Jurkat, Clone E6-1 (cell line): ENCODE results near the gene OR51B6. TPM values are rescaled to one million over a fixed set of nuclear protein-coding genes. Genes with fewer than 3 reads are reported as not detected.
"Not testable (repeated sequence)": the region's sequence is repeated elsewhere in the genome, so short reads cannot be mapped to it uniquely, and the experiment has no call there.

ENCODE experiments used
- DNase-seq: peaks from one replicate; pipeline ENCODE4 v3.0.0-alpha.2; 2011; ENCODE audit warnings: low read depth, low spot score
- H3K4me3 ChIP-seq: 2 replicates; pipeline ENCODE4 v1.5.1; 2011; ENCODE audit warnings: mild to moderate bottlenecking, low read length, control low read depth, moderate library complexity
- polyA plus RNA-seq: library from polyadenylated mRNA; unstranded; fragments of >200 nt; gene quantifications from one replicate; pipeline ENCODE4 v1.2.1, GENCODE V29; 2012; ENCODE audit warnings: missing spikeins; ENCODE audit not compliant: insufficient read length, insufficient read depth

The OR51B6 gene, protein sequence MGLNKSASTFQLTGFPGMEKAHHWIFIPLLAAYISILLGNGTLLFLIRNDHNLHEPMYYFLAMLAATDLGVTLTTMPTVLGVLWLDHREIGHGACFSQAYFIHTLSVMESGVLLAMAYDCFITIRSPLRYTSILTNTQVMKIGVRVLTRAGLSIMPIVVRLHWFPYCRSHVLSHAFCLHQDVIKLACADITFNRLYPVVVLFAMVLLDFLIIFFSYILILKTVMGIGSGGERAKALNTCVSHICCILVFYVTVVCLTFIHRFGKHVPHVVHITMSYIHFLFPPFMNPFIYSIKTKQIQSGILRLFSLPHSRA
- polyA plus RNA-seq = not detected

DNA sequence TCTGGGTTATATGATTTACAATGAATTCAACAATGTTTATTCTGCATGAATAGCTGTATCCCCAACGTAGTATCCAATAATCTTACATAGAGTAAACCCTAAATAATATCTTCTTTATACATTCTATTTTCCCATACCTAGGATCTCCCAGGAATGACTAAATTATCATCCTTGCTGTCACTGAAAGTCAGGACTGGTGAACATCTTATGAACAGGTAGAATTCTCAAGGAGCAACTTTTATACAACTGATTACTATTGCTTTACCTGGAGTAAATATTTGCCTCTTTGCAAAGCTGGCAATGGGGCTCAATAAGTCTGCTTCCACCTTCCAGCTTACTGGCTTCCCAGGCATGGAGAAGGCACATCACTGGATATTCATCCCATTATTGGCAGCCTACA lies at the start of gene OR51B6:
OR51B6 (plus strand) TSS at position 301 of the 400 bp plus-strand sequence; CDS start at position 301, 0 bp downstream.
- no peak within 1 kb of the TSS for H3K4me3 ChIP-seq
- no peak for DNase-seq

DNA sequence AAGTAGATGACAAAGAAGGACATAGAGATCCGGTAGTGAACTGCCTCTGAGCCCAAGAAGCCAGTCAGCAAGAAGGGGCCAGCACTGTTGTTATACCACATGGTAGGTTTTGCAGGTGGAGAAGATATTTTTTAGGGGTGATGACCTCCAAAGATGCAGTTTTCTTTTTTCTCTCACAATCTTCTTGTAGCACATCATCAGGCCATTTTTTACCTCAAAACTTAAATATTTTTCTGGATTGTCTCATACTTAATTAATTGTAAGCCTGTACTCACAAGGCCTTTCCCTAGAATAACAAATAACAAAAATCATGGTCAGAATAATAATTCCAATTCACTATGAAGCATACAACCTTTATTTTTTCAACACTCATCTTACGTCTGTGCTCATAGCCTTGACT lies 49.5 kb upstream of the OR51B6 start, which contains the start of gene OR51B4:
OR51B4 (minus strand) TSS at position 101 of the 400 bp plus-strand sequence; CDS start at position 101, 0 bp downstream.
- no peak within 1 kb of the TSS for H3K4me3 ChIP-seq
- no peak for DNase-seq

DNA sequence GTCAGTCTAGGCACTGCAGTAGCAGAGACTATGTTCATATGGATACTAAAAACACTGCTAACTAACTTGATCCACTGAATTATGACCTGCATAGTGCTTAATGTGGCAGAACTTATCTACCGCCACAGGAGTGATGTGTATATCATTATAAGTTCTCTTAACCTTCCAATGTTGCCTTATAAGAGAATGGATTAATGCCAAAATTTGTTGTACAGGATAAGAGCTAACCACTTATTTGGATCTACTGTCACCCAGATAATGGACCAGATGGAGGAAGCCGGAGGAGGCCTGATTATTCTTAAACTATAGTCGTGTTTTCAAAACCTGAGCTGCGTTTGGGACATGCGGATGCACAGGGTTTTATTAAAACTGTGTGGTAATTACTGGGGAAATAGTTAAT lies 47.7 kb upstream of the OR51B6 start:
- no peak for DNase-seq
- no peak overlapping the region for H3K4me3 ChIP-seq

DNA sequence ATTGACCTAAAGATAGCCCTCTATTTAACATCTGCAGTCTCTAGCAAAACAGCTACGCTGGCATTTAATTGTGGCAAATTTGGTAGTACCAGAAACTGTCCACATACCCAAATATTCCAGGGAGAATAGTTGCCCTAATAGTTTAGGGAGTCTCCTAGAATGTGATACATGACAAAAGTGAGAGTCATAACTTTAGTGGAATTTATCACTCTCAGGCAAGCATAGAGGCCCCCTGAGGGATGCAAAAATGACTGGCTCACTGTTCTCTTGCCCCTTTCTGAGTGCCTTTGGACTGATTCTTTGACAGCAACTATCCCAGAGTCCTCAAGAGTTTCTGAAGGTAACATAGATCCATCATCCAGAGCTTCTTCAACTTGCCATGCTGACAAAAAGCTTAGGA lies 47.3 kb upstream of the OR51B6 start:
- DNase-seq = no peak
- no peak overlapping the region for H3K4me3 ChIP-seq

DNA sequence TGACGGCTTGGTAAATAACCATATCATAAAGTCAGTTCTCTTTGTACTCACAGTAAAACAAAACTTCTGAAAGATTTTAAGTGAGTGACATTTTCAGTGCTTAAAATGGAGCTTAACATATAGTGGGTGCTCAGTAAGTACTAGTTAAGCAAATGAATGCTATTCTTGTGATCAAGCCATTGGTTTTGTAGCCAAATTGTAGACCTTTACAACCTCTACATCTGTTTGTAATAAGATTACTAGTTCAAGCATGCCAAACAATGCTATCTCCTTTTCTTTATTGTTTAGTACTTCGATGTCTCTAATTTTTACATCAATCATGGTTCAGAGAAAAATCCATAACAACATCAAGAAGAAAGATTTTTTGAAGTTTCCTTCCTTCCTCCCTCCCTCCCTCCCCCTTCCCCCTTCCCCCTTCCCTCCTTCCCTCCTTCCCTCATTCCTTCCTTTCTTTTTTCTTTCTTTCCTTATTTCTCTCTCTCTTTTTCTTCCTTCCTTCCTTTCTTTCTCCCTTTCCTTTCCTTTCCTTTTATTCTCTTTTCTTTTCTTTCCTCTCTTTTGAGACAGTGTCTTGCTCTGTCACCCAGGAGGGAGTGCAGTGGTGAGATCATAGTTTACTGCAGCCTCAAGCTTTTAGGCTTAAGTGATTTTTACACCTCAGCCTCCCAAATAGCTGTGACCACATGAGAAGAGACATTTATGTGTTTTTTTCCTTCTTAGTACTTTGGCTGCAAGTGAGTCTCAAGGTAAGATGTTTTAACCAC lies 43.9 kb upstream of the OR51B6 start:
- H3K4me3 ChIP-seq = no peak overlapping the region
- DNase-seq = no peak

DNA sequence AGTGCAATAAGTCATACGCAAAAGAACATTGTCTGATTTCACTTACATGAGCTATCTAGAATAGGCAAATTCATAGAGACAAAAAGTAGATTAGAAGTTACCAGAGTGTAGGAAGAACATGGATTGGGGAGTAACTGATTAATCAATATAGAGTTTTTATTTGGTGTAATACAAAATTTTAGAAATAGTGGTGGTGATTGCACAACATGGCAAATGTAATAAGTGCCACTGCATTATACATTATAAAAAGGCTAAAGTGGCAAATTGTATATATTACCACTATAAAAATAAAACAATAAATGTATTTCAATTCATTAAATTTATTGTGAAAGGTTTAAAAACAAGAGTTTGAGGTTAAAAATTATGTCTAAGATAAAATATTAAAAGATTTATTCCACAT lies 40.9 kb upstream of the OR51B6 start:
- H3K4me3 ChIP-seq = no peak overlapping the region
- DNase-seq = no peak

DNA sequence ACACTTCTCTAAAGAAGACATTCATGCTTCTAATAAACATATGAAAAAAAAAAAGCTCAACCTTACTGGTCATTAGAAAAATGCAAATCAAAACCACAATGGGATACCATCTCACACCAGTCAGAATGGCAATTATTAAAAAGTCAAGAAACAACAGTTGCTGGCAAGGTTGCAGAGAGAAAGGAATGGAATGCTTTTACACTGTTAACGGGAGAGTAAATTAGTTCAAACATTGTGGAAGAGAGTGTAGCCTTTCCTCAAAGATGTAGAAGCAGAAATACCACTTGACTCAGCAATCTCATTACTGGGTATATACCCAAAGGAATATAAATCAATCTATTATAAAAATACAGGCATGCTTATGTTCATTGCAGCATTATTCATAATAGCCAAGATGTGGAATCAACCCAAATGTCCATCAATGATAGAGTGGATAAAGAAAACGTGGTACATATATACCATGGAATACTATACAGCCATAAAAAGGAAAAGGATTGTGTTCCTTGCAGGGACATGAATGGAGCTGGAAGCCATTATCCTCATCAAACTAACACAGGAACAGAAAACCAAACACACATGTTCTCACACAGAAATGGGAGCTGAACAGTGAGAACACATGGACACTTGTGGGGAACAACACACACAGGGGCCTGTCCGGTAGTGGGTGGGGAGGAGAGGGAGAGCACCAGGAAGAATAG lies 37.8 kb upstream of the OR51B6 start:
- DNase-seq, H3K4me3 ChIP-seq: not testable (repeated sequence)

DNA sequence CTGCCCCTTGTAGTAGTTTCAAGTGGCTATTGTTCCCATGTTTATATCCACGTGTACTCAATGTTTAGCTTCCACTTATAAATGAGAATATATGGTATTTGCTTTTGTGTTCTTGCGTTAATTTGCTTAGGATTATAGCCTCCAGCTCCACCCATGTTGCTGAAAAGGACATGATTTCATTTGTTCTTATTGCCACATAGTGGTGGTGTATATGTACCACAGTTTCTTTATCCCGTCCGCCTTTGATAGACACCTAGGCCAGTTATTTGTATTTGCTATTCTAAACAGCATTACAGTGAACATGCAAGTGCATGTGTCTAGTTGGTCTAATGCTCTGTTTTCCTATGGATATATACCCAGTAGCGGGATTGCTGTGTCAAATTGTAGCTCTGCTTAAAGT lies 34.0 kb upstream of the OR51B6 start:
- DNase-seq = no peak
- H3K4me3 ChIP-seq = no peak overlapping the region

DNA sequence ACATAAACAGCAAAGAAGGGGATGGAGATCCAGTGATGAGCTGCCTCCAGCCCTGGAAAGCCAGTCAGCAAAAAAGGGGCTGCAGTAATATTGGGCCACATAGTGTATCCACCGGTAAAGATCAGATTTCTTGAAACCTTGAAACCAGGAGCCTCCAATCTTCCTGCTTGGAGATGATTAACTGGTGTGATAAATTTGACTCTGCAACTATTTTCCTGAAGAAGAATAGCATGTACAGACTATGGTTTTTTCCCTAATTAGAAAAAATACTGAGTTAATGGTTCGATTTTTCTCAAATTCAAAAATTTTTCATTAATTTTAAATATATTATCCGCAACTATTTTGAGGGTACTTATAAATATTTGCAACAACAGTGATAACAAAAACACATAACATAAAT lies 27.1 kb upstream of the OR51B6 start, which contains the start of gene OR51B2:
OR51B2 (minus strand) TSS at position 101 of the 400 bp plus-strand sequence; CDS start at position 101, 0 bp downstream.
- H3K4me3 ChIP-seq = no peak within 1 kb of the TSS
- no peak for DNase-seq

DNA sequence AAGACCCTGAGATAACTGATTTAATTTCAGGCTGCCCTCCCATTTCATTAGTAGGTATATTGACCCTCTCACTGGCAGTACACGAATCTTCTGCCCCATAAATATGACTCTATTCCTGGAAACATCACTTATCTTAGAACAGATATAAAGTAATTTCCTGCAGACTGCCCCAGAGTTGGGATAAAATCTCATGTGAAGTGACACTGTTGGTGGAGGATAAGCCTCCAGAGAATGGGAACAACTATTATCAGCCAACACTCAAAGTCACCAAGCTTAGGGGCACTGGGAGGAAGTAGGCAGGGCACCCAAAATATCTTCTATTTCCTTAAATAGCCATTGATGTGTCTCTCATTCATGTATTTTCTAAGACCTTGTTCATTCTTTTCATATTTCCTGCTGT lies 16.1 kb upstream of the OR51B6 start:
- no peak for DNase-seq
- H3K4me3 ChIP-seq = no peak overlapping the region

DNA sequence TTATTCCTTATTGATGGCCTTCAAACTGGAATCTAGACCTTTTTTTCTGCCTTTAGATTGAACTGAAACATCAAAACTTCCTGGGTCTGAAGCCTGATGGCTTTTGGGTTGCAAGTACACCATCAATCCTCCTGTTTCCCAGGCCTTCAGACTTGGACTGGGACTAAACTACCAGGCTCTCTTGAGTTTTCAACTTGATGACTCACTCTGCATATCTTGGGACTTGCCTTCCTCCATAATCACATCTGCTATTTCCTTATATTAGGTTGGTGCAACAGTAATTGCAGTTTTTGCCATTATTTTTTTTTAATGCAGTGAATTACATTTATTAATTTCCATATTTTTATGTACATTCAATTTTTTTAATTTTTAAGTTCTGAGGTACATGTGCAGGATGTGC lies 15.0 kb upstream of the OR51B6 start:
- no peak for DNase-seq
- H3K4me3 ChIP-seq = no peak overlapping the region

DNA sequence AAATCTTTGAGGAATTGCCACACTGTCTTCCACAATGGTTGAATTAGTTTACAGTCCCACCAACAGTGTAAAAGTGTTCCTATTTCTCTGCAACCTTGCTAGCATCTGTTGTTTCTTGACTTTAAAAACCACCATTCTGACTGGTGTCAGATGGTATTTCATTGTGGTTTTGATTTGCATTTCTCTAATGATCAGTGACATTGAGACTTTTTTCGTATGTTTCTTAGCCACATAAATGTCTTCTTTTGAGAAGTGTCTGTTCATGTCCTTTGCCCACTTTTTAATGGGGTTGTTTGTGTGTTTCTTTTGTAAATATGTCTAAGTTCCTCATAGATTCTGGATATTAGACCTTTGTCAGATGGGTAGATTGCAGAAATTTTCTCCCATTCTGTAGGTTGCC lies 14.1 kb upstream of the OR51B6 start:
- DNase-seq, H3K4me3 ChIP-seq: not testable (repeated sequence)

DNA sequence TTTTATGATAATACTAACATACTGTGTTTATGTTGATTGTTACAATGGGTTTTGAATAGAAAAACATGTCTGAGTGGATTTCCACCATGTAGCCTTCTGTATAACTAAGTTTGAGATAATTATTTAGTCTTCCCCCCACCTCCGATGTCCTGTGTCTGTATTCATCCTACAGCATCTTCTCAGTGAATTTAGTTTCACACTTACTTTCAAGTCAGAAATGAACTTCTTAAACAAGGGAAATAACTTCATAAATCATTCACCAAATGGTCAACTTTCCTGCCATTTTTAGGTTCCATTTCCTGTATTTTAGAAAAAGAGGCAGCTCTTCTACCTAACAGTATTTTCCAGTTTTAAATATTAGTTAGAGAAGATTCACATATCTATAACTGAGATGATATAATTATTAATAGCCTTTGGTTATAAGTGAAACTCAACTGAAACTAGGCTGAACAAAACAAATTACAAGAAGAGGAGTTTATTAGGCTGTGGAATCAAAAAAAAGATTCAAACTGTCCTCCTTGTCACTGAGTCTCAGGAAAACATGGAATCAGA lies 11.5 kb upstream of the OR51B6 start:
- no peak for DNase-seq
- no peak overlapping the region for H3K4me3 ChIP-seq

DNA sequence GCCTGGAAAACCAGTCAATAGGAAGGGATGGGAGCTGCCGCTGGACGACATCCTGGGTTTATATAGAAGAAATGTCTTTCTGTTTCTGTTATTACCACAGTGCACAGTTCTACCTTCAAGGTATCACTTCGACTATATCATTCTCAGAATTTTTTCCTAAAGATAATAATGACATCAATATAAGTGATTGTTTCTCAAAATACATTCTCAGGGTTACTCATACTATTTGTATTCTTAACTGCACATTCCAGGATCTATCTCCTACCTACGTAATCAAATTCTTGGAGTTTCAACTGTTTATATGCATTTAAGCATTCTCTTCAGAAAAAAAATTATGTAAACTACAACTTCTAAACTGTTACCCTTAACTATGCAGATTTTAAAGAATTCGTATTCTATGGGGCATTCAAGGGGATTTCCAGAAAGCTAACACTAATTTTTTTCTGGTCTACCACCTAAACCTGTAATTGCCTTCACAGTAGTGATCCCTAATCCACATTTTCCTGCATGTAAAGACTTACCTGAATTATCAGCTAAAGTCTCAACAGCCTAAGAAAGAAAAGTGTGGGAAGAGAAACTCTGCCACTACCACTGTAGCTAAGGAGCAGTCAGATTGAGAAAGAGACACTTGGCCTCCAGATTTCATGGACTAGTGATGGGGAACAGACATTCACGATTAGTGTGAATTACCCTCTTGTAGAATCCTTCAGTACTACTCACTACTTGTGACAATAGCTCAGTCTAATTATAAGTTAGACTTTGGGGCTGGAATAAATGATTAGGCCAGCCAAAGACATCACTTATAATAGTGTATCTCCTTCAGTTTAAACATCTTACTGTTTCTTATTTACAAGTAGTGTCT lies 7.6 kb upstream of the OR51B6 start, which contains the start of gene OR51B5:
OR51B5 (minus strand) TSS at position 51 of the 862 bp plus-strand sequence; CDS start at position 51, 0 bp downstream.
- no peak within 1 kb of the TSS for H3K4me3 ChIP-seq
- no peak for DNase-seq

DNA sequence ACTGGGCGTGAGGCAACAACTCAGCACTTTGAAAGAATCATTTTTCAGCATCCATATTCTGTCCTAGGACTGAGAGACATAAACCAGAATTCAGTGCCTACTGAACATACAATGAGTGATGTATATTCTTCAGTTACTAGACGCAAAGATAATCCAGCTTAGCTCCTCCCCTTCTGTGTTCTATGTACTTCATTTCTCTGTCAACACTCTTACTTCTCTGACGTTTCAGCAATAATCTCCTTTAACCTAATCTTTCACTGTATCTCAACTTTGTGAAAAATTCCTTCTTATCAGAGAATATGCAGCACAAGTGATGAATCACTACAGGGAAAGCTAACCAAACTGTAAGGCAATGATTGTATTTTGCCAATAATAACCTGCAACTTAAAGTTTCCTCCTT lies 5.5 kb upstream of the OR51B6 start:
- H3K4me3 ChIP-seq = no peak overlapping the region
- no peak for DNase-seq

DNA sequence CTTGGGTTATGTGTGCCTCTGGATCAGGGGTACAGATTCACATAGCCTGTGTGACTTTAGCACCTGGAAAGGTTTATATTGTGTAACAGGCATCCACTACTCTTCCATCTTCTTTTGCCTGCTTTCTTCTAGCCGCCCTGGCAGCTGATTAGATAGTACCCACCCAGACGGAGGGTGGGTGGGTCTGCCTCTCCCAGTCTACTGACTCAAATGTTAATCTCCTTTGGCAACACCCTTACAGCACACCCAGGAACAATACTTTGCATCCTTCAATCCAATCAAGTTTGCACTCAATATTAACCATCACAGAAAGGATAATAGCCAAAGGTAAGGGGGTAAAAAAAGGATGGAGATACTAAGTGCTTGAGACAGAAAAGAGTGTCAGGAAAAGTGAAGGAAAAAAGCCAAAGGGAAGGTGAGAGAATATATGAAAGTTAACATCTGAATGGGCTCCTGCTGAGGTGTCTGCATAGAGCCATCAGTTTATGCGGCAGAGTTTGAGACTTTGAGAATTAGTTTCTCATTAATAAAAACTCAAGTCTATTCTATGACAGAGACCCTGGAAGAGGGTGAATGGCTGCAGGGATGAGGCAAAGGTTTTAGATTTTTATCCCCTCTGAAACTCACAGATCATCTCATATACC lies 2.6 kb upstream of the OR51B6 start:
- H3K4me3 ChIP-seq = no peak overlapping the region
- DNase-seq = no peak

DNA sequence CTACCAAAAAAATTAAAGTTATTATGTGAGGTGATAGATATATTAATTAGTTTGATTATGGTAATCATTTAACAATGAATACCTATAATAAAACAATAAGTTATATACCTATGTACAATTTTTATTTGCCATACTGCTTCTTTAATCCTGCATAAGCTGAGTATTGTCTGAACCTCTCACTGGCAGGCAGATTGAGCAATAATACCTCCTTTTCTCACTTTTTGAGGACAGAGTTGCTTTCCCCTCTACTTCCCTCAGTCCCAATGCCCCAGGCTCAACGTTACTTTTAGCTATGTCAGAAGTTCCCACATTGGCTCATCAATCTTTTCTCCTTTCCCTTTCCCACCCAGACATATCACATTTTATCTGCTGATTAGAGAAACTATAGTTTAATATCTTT lies 1.8 kb upstream of the OR51B6 start:
- no peak for DNase-seq
- H3K4me3 ChIP-seq = no peak overlapping the region

DNA sequence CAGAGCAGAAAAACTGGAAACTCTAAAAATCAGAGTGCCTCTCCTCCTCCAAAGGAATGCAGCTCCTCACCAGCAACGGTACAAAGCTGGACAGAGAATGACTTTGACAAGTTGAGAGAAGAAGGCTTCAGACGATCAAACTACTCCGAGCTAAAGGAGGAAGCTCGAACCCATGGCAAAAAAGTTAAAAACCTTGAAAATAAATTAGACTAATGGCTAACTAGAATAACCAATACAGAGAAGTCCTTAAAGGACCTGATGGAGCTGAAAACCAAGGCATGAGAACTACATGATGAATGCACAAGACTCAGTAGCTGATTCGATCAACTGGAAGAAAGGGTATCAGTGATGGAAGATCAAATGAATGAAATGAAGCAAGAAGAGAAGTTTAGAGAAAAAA lies 4.7 kb downstream of the OR51B6 start:
- H3K4me3 ChIP-seq, DNase-seq: not testable (repeated sequence)
